Astrocyte of the spinal cord (primary cell): Measurements from ENCODE around the gene CARD8.
"Not testable (repeated sequence)": the region's sequence is repeated elsewhere in the genome, so short reads cannot be mapped to it uniquely, and the experiment has no call there.

ENCODE experiments used
- DNase-seq: peaks from one replicate; pipeline ENCODE4 v3.0.0; 2011; ENCODE audit warnings: low read depth, low spot score
- H3K4me3 ChIP-seq: 2 replicates; pipeline ENCODE4 v1.5.1; 2011; ENCODE audit warnings: low read depth, mild to moderate bottlenecking, low read length, moderate library complexity
- in situ Hi-C: cut with HindIII; loops from 2 replicates; pipeline ENCODE4 v1.10.0; 2017; ENCODE audit warnings: low sequenced_read_pairs
- TF ChIP-seq, protein P1 (sequence below): IDR thresholded peaks from 2 replicates; pipeline ENCODE4 v1.5.1; 2012; ENCODE audit warnings: low read depth, mild to moderate bottlenecking, low read length, inconsistent platforms

CARD8 gene

DNA sequence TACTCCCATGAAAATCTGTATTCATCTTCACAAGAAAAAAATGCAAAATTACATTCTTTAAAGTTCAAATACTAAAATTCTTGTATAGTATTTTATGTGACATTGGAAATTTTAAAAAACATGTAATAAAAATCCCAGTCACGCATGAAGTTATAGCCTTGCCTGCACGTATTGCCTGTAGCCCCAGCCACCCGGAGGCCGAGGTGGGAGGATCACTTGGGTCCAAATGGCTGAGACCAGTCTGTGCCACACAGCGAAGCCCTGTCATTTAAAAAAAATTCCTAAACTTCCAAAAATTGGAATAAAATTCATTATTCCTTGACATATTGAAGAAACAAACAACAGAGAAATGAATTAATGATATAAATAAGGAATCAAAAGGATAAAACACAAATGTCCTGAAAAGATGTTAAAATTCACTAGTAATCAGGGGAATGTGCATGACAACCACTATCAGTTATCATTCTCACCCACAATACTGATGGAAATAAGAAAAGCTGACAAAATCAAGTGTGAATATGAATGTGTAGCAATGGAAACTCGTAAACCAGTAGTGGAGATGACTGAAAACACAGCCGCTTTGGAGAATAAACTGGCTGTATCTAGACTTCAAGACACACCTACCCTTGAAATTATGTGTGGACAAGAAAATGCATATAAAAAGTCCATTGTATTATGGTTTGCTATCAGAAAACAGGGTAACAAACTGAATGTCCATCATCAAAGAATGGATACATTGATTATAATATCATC lies 7.5 kb downstream of the CARD8 start:
- TF ChIP-seq, protein P1, sequence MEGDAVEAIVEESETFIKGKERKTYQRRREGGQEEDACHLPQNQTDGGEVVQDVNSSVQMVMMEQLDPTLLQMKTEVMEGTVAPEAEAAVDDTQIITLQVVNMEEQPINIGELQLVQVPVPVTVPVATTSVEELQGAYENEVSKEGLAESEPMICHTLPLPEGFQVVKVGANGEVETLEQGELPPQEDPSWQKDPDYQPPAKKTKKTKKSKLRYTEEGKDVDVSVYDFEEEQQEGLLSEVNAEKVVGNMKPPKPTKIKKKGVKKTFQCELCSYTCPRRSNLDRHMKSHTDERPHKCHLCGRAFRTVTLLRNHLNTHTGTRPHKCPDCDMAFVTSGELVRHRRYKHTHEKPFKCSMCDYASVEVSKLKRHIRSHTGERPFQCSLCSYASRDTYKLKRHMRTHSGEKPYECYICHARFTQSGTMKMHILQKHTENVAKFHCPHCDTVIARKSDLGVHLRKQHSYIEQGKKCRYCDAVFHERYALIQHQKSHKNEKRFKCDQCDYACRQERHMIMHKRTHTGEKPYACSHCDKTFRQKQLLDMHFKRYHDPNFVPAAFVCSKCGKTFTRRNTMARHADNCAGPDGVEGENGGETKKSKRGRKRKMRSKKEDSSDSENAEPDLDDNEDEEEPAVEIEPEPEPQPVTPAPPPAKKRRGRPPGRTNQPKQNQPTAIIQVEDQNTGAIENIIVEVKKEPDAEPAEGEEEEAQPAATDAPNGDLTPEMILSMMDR, result no peak
- in situ Hi-C loops, result no loop called here
- DNase-seq, result no peak
- no peak overlapping the region for H3K4me3 ChIP-seq

DNA sequence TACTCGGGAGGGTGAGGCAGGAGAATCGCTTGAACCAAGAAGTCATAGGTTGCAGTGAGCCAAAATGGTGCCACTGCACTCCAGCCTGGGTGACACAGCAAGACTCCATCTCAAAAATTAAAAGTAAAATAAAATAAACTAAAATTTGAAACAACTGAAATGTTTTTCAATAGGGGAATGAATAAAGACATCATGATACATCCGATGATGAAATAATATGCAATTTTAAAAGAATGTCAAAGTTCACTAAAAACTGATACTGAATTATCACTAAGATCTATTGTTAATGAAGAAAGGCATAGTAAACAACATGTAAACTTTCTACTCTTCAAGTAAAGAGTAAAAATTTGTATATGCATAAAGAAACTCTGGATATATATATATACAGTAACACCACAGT lies 8.5 kb downstream of the CARD8 start:
- H3K4me3 ChIP-seq, result no peak overlapping the region

DNA sequence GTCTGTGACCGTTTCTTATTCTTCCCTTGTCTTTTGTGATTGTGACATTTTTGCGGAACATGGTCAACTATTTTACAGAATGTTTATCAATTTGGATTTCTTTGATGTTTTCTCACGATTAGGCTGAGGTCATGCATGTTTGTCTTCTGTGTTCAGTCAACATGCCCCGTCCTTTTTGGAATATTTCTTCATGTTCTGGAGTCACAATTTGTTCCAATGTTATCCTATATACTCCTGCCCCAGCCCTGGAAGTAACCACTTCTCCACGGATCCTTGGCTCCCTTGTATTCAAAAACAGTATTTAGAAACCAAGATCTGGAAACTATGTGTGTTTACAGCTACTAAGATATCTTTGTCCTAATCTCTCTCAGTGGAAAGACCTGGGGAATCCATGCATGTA lies 9.6 kb downstream of the CARD8 start:
- TF ChIP-seq, protein P1, result no peak
- no peak overlapping the region for H3K4me3 ChIP-seq
- in situ Hi-C loops, result no loop called here
- DNase-seq, result no peak

More for the DNA sequence above, 8.5 kb downstream of the CARD8 start:
- TF ChIP-seq, protein P1, result no peak
- DNase-seq, result no peak
- in situ Hi-C loops, result no loop called here

DNA sequence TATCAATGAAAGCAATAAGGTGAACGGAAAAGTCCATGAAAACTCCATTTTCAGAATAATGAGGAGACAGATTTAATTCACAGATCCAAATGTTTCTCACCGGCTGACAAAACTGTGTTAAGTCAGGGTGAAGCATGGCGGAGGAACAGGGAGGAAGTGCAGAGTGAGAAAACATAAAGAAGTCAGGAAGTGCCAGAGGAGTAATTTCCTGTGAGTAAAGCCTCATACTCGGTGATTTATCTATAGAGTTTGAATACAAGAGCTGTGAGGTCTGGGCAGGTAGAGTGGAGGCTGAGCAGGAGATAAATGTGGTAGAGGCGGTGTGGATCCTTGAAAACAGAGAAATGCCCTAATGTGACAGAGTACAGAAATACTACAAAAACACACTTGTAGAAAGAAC lies 11.4 kb downstream of the CARD8 start:
- peak; percentile 4 for DNase-seq
- in situ Hi-C loops, result no loop called here
- TF ChIP-seq, protein P1, result no peak
- no peak overlapping the region for H3K4me3 ChIP-seq

DNA sequence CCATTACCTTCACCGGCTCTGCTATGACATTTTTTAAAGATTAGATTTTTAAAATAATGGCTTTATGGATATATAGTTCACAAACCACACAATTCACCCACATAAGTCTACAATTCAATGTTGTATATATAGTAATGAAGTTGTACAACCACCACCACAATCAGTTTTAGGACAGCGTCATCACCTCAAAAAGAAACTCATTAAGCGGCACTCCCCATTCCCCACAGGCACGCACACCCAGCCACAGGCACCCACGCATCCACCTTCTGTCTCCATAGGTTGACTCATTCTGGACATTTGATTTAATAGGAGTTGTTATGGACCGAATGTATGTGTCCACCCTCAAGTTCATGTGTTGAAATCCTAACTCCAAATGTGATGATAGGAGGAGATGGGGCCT lies 13.9 kb downstream of the CARD8 start:
- H3K4me3 ChIP-seq, DNase-seq, in situ Hi-C loops: not testable (repeated sequence)

DNA sequence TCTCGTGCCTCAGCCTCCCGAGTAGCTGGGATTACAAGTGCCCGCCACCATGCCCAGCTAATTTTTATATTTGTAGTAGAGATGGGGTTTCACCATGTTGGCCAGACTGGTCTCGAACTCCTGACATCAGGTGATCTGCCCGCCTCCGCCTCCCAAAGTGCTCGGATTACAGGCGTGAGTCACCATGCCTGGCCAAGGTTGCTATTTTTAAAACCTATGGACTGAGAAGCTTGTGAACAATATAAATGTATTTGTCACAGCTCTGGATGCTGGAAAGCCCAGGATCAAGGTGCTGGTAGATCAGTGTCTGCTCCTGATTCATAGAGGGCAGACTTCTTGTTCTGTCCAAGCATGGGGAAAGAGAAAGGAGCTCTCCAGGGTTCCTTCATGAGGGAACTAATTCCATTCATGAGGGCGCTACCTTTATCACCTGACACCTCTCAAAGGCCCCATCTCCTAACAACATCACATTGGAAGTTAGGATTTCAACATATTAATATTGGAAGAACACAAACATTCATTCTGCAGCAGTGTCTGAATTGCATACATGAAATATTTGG lies 16.1 kb downstream of the CARD8 start:
- DNase-seq, result peak; percentile 23
- H3K4me3 ChIP-seq, result no peak overlapping the region
- in situ Hi-C loops, result no loop called here
- TF ChIP-seq, protein P1, result no peak

DNA sequence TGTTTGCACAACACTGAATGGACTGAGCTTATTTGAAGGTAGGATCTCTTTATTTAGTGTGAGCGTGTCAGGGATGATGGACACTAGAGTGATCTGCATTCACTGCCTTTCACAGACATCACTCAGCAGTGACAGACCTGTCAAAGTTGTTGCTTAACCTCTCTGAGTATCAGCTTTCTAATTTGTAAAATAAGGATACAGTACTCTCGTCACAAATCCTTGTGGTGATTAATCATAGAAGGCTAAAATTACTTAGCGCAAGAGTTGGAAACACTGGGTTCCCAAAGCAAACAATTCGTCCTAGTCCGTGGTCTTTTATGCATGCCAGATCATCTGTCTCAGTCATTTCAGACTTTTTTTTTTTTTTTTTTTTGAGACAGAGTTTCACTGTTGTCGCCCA lies 16.6 kb downstream of the CARD8 start:
- no peak overlapping the region for H3K4me3 ChIP-seq
- in situ Hi-C loops, result no loop called here
- DNase-seq, result no peak
- TF ChIP-seq, protein P1, result no peak
